Measurements from ENCODE around the gene C1GALT1.

DNA sequence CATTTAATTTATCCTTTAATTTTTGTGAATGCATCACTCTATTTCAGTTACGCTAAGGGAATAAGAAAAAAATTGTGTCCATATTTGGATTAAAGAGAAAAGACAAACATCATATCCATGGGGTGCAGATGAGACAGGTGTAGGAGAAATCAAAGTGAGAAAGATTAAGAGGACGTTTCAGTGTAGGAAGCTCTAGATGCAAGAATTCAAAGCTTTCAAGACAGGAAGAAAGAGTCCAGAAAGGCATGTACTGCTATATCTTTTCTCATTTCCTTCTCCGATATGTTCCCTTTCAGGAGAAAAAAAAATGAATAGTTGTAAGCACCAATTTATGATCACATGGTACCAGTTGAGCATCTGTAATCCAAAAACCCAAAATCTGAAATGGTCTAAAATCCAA is 17.0 kb upstream of the C1GALT1 start:
- TF ChIP-seq, protein P1, sequence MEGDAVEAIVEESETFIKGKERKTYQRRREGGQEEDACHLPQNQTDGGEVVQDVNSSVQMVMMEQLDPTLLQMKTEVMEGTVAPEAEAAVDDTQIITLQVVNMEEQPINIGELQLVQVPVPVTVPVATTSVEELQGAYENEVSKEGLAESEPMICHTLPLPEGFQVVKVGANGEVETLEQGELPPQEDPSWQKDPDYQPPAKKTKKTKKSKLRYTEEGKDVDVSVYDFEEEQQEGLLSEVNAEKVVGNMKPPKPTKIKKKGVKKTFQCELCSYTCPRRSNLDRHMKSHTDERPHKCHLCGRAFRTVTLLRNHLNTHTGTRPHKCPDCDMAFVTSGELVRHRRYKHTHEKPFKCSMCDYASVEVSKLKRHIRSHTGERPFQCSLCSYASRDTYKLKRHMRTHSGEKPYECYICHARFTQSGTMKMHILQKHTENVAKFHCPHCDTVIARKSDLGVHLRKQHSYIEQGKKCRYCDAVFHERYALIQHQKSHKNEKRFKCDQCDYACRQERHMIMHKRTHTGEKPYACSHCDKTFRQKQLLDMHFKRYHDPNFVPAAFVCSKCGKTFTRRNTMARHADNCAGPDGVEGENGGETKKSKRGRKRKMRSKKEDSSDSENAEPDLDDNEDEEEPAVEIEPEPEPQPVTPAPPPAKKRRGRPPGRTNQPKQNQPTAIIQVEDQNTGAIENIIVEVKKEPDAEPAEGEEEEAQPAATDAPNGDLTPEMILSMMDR (IDR thresholded peaks at IDR 0.05) = no peak
- no peak for TF ChIP-seq POLR2A (IDR thresholded peaks at IDR 0.05)

Data from thyroid gland (tissue), 4 donors.